Peyer's patch (tissue), 4 donors: Measurements from ENCODE around the gene TRERF1.

Experiments used
- POLR2A ChIP-seq, 2 donors: fragments of 450-650 bp; IDR thresholded peaks; one replicate each; pipeline ENCODE4 v1.5.1; 2017; ENCODE audit warnings: antibody characterized with exemption in 2 of 2, mild to moderate bottlenecking in 2 of 2, moderate library complexity in 2 of 2
- TF ChIP-seq, protein P1 (sequence below), 6 experiments: fragments of 450-650 bp in 4 of 6; fragments of 200-600 bp in 2 of 6; sonication (generic) in 1 of 6; IDR thresholded peaks; one replicate each; pipeline ENCODE4 v1.5.1; 2017 to 2019; ENCODE audit warnings: antibody characterized with exemption in 6 of 6, mild to moderate bottlenecking in 3 of 6, moderate library complexity in 1 of 6

DNA sequence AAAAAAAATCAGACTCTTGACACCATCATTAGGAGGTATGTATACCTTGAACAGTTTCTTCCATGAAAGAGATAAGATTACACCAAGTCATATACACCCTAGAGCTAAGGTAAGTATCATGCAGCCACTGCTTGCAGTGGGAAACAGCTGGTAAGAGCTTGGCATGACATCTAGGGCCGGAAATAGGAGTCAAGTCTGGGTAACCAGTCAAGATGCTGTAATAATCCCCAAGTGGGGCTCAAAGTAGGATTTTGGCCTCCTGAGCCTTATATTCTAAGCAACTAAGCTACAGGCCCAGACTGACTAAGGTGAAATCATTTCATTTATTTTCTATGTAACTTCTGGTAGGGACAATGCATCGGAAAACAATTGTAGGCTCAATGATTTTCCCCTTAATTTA lies 23.9 kb downstream of the TRERF1 start:
- TF ChIP-seq, protein P1, sequence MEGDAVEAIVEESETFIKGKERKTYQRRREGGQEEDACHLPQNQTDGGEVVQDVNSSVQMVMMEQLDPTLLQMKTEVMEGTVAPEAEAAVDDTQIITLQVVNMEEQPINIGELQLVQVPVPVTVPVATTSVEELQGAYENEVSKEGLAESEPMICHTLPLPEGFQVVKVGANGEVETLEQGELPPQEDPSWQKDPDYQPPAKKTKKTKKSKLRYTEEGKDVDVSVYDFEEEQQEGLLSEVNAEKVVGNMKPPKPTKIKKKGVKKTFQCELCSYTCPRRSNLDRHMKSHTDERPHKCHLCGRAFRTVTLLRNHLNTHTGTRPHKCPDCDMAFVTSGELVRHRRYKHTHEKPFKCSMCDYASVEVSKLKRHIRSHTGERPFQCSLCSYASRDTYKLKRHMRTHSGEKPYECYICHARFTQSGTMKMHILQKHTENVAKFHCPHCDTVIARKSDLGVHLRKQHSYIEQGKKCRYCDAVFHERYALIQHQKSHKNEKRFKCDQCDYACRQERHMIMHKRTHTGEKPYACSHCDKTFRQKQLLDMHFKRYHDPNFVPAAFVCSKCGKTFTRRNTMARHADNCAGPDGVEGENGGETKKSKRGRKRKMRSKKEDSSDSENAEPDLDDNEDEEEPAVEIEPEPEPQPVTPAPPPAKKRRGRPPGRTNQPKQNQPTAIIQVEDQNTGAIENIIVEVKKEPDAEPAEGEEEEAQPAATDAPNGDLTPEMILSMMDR (IDR thresholded peaks at IDR 0.05), result no peak
- no peak for TF ChIP-seq POLR2A (IDR thresholded peaks at IDR 0.05)
